HEK293 (cell line): ENCODE results near the gene LNPEP.

ENCODE experiments used
- CTCF ChIP-seq: fragments of 450-650 bp; formaldehyde crosslinking; IDR thresholded peaks from 2 replicates; pipeline ENCODE4 v1.5.1; 2016; ENCODE audit warnings: missing biosample characterization, missing genetic modification characterization
- GLI4 ChIP-seq: fragments of 450-650 bp; formaldehyde crosslinking; IDR thresholded peaks from 2 replicates; pipeline ENCODE4 v1.5.1; 2016; ENCODE audit warnings: missing biosample characterization, missing genetic modification characterization
- HOXC10 ChIP-seq: sonication (generic); formaldehyde crosslinking; IDR thresholded peaks from 2 replicates; pipeline ENCODE4 v1.8.1; 2023; ENCODE audit warnings: mild to moderate bottlenecking, missing genetic modification reagents
- ZBTB44 ChIP-seq: fragments of 450-650 bp; IDR thresholded peaks from 2 replicates; pipeline ENCODE4 v1.5.1; 2018; ENCODE audit warnings: missing biosample characterization, mild to moderate bottlenecking, missing genetic modification characterization
- ZNF112 ChIP-seq: fragments of 450-650 bp; formaldehyde crosslinking; IDR thresholded peaks from 2 replicates; pipeline ENCODE4 v1.5.0; 2017; ENCODE audit warnings: missing biosample characterization, missing genetic modification characterization
- ZNF133 ChIP-seq: fragments of 450-650 bp; formaldehyde crosslinking; IDR thresholded peaks from 2 replicates; pipeline ENCODE4 v1.5.1; 2016; ENCODE audit warnings: missing biosample characterization, missing genetic modification characterization
- ZNF23 ChIP-seq: fragments of 450-650 bp; formaldehyde crosslinking; IDR thresholded peaks from 2 replicates; pipeline ENCODE4 v1.5.1; 2016; ENCODE audit warnings: missing biosample characterization, missing genetic modification characterization, borderline replicate concordance
- ZNF239 ChIP-seq: fragments of 450-650 bp; formaldehyde crosslinking; IDR thresholded peaks from 2 replicates; pipeline ENCODE4 v1.5.1; 2016; ENCODE audit warnings: missing biosample characterization, missing genetic modification characterization
- ZNF529 ChIP-seq: fragments of 450-650 bp; formaldehyde crosslinking; IDR thresholded peaks from 2 replicates; pipeline ENCODE4 v1.5.1; 2017; ENCODE audit warnings: missing genetic modification characterization, missing biosample characterization; ENCODE audit not compliant: insufficient replicate concordance
- ZNF626 ChIP-seq: fragments of 450-650 bp; sonication (Bioruptor Pico); formaldehyde crosslinking; IDR thresholded peaks from 2 replicates; pipeline ENCODE4 v1.5.1; 2018; ENCODE audit warnings: missing biosample characterization, missing genetic modification characterization, inconsistent platforms
- ZNF677 ChIP-seq: fragments of 450-650 bp; IDR thresholded peaks from 2 replicates; pipeline ENCODE4 v1.5.0; 2018; ENCODE audit warnings: missing biosample characterization, mild to moderate bottlenecking, missing genetic modification characterization, moderate library complexity
- TF ChIP-seq, protein P1 (sequence below): fragments of 450-650 bp; formaldehyde crosslinking; IDR thresholded peaks from 2 replicates; pipeline ENCODE4 v1.5.1; 2016; ENCODE audit warnings: missing biosample characterization, missing genetic modification characterization
- TF ChIP-seq, protein P2 (sequence below): fragments of 450-650 bp; formaldehyde crosslinking; IDR thresholded peaks from 2 replicates; pipeline ENCODE4 v1.5.1; 2017; ENCODE audit warnings: missing biosample characterization, missing genetic modification characterization

DNA sequence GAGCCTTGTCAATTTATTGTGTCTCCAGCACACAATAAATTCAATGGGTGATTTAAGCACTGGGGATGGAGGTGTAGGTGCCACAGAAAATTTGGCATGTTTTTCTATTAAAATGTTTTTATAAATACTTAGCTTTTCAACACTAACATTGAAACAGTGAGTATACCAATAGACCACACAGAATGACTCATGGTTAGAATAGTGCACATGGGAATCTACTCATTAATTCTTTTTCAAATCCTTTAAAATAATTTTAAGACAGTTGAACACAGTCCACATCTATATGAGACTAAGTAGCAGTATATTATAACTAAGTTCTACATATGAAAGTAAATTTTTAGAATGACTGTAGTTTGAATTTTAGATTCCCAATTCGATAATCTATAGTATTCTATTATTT lies 67.1 kb downstream of the LNPEP start:
- no peak for TF ChIP-seq CTCF (tag by site-specific recombination)
- TF ChIP-seq ZNF677 (tag by site-specific recombination): no peak
- no peak for TF ChIP-seq ZNF239 (tag by site-specific recombination)
- no peak for TF ChIP-seq ZNF133
- TF ChIP-seq ZNF626 (tag by site-specific recombination): no peak
- TF ChIP-seq, protein P1, sequence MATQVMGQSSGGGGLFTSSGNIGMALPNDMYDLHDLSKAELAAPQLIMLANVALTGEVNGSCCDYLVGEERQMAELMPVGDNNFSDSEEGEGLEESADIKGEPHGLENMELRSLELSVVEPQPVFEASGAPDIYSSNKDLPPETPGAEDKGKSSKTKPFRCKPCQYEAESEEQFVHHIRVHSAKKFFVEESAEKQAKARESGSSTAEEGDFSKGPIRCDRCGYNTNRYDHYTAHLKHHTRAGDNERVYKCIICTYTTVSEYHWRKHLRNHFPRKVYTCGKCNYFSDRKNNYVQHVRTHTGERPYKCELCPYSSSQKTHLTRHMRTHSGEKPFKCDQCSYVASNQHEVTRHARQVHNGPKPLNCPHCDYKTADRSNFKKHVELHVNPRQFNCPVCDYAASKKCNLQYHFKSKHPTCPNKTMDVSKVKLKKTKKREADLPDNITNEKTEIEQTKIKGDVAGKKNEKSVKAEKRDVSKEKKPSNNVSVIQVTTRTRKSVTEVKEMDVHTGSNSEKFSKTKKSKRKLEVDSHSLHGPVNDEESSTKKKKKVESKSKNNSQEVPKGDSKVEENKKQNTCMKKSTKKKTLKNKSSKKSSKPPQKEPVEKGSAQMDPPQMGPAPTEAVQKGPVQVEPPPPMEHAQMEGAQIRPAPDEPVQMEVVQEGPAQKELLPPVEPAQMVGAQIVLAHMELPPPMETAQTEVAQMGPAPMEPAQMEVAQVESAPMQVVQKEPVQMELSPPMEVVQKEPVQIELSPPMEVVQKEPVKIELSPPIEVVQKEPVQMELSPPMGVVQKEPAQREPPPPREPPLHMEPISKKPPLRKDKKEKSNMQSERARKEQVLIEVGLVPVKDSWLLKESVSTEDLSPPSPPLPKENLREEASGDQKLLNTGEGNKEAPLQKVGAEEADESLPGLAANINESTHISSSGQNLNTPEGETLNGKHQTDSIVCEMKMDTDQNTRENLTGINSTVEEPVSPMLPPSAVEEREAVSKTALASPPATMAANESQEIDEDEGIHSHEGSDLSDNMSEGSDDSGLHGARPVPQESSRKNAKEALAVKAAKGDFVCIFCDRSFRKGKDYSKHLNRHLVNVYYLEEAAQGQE (tag by site-specific recombination): no peak
- TF ChIP-seq, protein P2, sequence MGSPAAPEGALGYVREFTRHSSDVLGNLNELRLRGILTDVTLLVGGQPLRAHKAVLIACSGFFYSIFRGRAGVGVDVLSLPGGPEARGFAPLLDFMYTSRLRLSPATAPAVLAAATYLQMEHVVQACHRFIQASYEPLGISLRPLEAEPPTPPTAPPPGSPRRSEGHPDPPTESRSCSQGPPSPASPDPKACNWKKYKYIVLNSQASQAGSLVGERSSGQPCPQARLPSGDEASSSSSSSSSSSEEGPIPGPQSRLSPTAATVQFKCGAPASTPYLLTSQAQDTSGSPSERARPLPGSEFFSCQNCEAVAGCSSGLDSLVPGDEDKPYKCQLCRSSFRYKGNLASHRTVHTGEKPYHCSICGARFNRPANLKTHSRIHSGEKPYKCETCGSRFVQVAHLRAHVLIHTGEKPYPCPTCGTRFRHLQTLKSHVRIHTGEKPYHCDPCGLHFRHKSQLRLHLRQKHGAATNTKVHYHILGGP (tag by site-specific recombination): no peak
- no peak for TF ChIP-seq ZBTB44 (tag by site-specific recombination)
- no peak for TF ChIP-seq ZNF23 (tag by site-specific recombination)
- no peak for TF ChIP-seq ZNF112 (tag by site-specific recombination)
- TF ChIP-seq HOXC10 (CRISPR knock-in tag): no peak
- no peak for TF ChIP-seq ZNF529
- TF ChIP-seq GLI4 (tag by site-specific recombination): no peak
